ENCODE measurements around the gene ACY1. TPM values are rescaled to one million over a fixed set of nuclear protein-coding genes. Genes with fewer than 3 reads are reported as not detected.
A peak's percentile ranks its signal among the peaks of the same experiment; 100 is the strongest.

Gene ACY1
- total and polyA plus RNA-seq, 12 donors, result 18.7 to 45.6 (median 25.0) TPM

DNA sequence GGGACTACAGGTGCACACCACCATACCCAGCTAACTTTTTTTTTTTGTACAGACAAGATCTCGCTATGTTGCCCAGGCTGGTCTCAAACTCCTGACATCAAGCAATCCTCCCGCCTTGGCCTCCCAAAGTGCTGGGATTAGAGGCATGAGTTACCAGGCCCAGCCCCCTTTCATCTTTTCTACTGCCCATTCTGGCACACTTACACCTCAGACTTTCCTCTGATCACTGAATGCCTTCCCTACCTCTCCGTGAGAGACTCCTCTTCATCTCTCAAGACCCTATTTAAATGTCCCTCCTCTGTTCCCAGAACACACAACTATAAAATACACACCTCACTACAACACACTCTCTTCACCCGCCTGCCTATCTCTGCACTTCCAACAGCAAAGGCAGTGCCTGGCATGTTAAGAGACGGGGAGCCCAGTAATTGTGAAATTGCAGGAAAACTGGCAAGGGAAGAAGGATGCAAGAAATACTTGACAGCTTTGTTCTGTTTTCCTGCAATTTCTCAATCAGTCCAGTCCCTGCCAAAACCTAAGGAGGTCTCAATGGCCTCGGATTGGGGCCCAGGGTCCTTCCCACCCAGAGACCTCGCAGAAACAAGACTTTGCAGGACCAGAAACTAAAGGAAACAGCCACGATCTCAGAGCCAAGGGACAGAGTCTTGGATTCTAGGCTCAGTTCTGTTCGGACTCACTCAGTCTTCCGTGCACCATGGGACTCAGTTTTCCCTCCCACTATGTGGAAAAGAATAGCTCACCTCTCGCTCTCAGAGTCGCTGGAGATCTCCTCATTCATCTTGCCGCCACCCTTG, 42.5 kb upstream of the ACY1 start:
- peak overlapping the region in 6 of 10 donors; percentile 65 to 96 (median 72) for H3K27ac ChIP-seq
- no peaks in the 10 kb centered on the region for H3K9me3 ChIP-seq
- DNase-seq, result no peak
- peaks cover 0 to 53% (median 16%) of the 10 kb centered on the region in 9 donors for H3K36me3 ChIP-seq
- peak overlapping the region; percentile 60 to 90 (median 82) for H3K4me3 ChIP-seq
- TF ChIP-seq, protein P1, sequence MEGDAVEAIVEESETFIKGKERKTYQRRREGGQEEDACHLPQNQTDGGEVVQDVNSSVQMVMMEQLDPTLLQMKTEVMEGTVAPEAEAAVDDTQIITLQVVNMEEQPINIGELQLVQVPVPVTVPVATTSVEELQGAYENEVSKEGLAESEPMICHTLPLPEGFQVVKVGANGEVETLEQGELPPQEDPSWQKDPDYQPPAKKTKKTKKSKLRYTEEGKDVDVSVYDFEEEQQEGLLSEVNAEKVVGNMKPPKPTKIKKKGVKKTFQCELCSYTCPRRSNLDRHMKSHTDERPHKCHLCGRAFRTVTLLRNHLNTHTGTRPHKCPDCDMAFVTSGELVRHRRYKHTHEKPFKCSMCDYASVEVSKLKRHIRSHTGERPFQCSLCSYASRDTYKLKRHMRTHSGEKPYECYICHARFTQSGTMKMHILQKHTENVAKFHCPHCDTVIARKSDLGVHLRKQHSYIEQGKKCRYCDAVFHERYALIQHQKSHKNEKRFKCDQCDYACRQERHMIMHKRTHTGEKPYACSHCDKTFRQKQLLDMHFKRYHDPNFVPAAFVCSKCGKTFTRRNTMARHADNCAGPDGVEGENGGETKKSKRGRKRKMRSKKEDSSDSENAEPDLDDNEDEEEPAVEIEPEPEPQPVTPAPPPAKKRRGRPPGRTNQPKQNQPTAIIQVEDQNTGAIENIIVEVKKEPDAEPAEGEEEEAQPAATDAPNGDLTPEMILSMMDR (IDR thresholded peaks at IDR 0.05), result no peak
- intact Hi-C loops (cut with DNase I), result loop anchor here in 2 of 10 donors (5.0 kb wide), 3 partner anchors 41 to 201 kb away; partner anchors contain the start of genes ACY1 (in 1 of the 2) and DUSP7 (in 1 of the 2)
- H3K27me3 ChIP-seq, result no peaks in the 10 kb centered on the region
- H3K4me1 ChIP-seq, result peaks cover 11 to 33% (median 29%) of the 10 kb centered on the region in 9 donors
- ATAC-seq, result no peak
- WGBS, 2 donors, result 39 to 40% methylated on average over 13 of the region's 13 CpGs

DNA sequence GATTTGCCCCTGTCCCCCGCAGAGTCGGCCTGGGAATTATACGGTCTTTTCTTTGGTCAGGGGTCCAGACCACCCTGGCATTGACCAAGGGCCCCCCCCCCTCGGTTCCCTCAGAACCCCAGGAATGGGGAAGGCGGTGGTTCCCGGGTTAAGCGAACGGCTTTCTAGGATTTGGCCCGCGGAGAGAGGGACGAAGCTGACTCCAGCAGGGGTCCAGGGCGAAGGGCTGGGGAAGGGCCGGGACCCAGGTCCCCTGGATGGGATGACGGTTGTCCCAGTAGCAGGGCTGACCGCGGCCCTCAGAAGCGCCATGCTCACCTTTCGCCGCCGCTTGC, 41.9 kb upstream of the ACY1 start:
- Histone ChIP-seq H3K36me3 (peaks cover 0 to 49% (median 16%) of the 10 kb centered on the region in 9 donors), H3K4me1 (peaks cover 11 to 33% (median 29%) of the 10 kb centered on the region in 9 donors), H3K27ac (peak overlapping the region in 9 of 10 donors; percentile 34 to 96 (median 69)), H3K9me3 (no peaks in the 10 kb centered on the region), H3K4me3 (peak overlapping the region; percentile 60 to 90 (median 82)), H3K27me3 (no peaks in the 10 kb centered on the region)
- DNase-seq (no peak), ATAC-seq (no peak)
- intact Hi-C loops (cut with DNase I), result loop anchor here in 2 of 10 donors (5.0 kb wide), 3 partner anchors 41 to 201 kb away; partner anchors contain the start of genes ACY1 (in 1 of the 2) and DUSP7 (in 1 of the 2)
- 0% methylated on average over 20 of the region's 20 CpGs for WGBS, 2 donors
- TF ChIP-seq, protein P1 (IDR thresholded peaks at IDR 0.05), result no peak

DNA sequence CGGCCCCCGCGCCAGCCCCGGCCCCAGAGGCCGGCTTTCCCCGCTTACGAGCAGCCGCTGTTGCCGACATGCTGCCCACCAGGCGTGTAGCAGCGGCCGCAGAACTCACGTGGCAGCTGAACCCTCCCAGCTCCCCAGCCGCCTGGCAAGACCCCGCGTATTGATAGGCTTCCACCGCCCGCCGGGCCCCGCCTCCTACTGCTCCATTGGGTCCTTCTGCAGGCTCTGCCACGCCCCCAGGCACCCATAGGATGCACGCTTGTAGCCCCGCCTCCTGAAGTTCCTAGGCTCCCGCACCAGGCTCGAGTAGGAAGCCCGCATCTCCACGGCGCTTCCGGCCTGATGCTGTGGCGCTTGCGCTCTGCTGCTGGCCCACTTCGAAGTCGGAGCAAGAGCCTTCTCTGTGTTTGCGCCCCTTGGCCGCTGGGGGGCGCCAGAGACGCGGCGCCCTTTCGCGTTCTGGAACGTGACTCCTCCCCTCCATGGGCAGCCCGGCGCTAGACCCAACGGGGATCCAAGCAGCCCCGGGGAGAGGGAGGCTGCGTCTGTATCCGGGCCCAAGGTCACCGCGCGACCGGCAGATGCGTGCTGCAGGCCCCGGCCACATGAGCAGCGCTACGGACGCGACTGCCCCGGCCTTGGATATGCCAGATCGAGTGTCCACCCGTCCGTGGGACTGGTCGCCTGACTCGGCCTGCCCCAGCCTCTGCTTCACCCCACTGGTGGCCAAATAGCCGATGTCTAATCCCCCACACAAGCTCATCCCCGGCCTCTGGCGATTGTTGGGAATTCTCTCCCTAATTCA, 41.3 kb upstream of the ACY1 start, which contains the start of the genes PARP3 and RRP9:
Gene PARP3 (plus strand): TSS at position 566 of the 805 bp plus-strand sequence. CDS start 993 bp downstream, outside the sequence.
Gene RRP9 (minus strand): TSS at position 107 of the 805 bp plus-strand sequence. CDS start 37 bp downstream, at position 70.
- Histone ChIP-seq H3K9me3 (no peaks in the 10 kb centered on the region), H3K4me1 (peaks cover 11 to 33% (median 29%) of the 10 kb centered on the region in 9 donors), H3K36me3 (peaks cover 0 to 43% (median 11%) of the 10 kb centered on the region in 9 donors), H3K27me3 (no peaks in the 10 kb centered on the region), H3K4me3 (peak within 1 kb of the TSS; percentile 60 to 90 (median 82)), H3K27ac (peak within 1 kb of the TSS; percentile 85 to 99 (median 96))
- ATAC-seq (peak; percentile 93 to 97 (median 96)), DNase-seq (peak; percentile 100)
- 2% methylated on average over 65 to 67 of the region's 67 CpGs for WGBS, 2 donors
- TF ChIP-seq, protein P1 (IDR thresholded peaks at IDR 0.05), result peak; percentile 98 to 100 (median 100)
- intact Hi-C loops (cut with DNase I), result loop anchor here in 9 of 10 donors (1.0 to 5.0 kb wide), 9 partner anchors 25 to 202 kb away; partner anchors contain the start of genes ABHD14B (in 8 of the 9), ABHD14A (in 6 of the 9), ACY1 (in 2 of the 9) and PCBP4 (in 2 of the 9)
